T-helper 2 cell treated with Interferon-gamma antibody and Interleukin-4, amounts not matched to agents 5 μg/mL and 100 μg/mL, for 36 hours (primary cell): Measurements from ENCODE around the gene FAM193A.
"Not testable (repeated sequence)": the region's sequence is repeated elsewhere in the genome, so short reads cannot be mapped to it uniquely, and the experiment has no call there.

ENCODE experiments used
- DNase-seq: peaks from one replicate; pipeline ENCODE4 v3.0.0; 2021; ENCODE audit warnings: low spot score
- H3K27ac Mint-ChIP-seq: one replicate; pipeline ENCODE4 v1.8.0; 2021; ENCODE audit warnings: mild to moderate bottlenecking, mixed read lengths
- H3K27me3 Mint-ChIP-seq: one replicate; pipeline ENCODE4 v1.8.0; 2021; ENCODE audit warnings: low read depth, mixed read lengths
- H3K36me3 Mint-ChIP-seq: one replicate; pipeline ENCODE4 v1.8.0; 2021; ENCODE audit warnings: low read depth, mixed read lengths
- H3K4me1 Mint-ChIP-seq: one replicate; pipeline ENCODE4 v1.8.0; 2021; ENCODE audit warnings: low read depth, mixed read lengths
- H3K4me3 Mint-ChIP-seq: one replicate; pipeline ENCODE4 v1.8.0; 2022; ENCODE audit warnings: mild to moderate bottlenecking, moderate library complexity, mixed read lengths
- H3K9me3 Mint-ChIP-seq: one replicate; pipeline ENCODE4 v1.8.0; 2021; ENCODE audit warnings: mixed read lengths

FAM193A gene

DNA sequence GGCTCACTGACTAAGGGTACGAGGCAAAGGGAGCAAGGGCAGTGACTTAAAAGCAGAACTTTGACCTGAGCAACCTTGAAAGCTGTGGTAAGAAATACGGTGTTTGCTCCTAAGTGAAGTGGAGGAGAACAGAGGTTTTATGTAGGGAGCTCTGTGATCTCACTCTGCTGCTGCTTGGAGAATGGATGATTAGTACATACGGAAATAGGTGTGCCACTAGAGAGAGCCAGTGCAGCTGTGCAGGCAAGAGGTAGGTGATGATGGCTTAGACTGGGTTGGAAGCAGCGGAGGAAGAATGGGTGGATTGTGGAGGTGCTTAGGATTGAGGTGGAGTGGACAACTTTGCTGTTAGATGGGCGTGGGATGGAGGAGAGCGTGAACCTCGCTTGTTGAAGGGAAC lies 85.0 kb downstream of the FAM193A start:
- peaks cover 13% of the 10 kb centered on the region for H3K36me3 Mint-ChIP-seq
- no peak for DNase-seq
- H3K4me3 Mint-ChIP-seq: no peak overlapping the region
- H3K27me3 Mint-ChIP-seq: no peaks in the 10 kb centered on the region
- H3K27ac Mint-ChIP-seq: no peak overlapping the region
- no peaks in the 10 kb centered on the region for H3K9me3 Mint-ChIP-seq
- peaks cover 2% of the 10 kb centered on the region for H3K4me1 Mint-ChIP-seq

DNA sequence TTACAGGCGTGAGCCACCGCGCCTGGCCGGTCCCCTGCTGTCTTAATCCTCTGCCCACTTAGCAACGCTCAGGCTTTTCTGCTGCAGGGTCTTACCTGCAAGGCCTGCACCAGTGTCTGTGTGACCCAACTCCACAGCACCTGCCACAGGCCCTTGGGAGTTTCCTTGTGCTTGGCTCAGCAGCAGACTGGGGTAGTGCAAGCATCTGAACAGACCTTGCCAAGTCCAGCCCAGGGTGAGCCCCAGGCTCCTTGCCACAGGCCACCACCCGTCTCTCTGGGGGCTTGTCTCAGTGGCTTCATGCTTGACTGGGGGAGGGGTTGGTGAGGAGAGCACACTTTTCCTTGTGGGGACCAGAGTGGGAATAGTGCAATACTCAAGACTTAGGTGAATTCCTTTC lies 87.0 kb downstream of the FAM193A start:
- Mint-ChIP-seq H3K4me1 (peaks cover 2% of the 10 kb centered on the region), H3K27ac (no peak overlapping the region), H3K9me3 (no peaks in the 10 kb centered on the region), H3K36me3 (peaks cover 16% of the 10 kb centered on the region), H3K4me3 (no peak overlapping the region), H3K27me3 (no peaks in the 10 kb centered on the region)
- no peak for DNase-seq

- no peak overlapping the region for H3K4me3 Mint-ChIP-seq
- no peaks in the 10 kb centered on the region for H3K4me1 Mint-ChIP-seq
- peaks cover 18% of the 10 kb centered on the region for H3K36me3 Mint-ChIP-seq
- no peak for DNase-seq
- no peaks in the 10 kb centered on the region for H3K9me3 Mint-ChIP-seq
- no peak overlapping the region for H3K27ac Mint-ChIP-seq
- H3K27me3 Mint-ChIP-seq: no peaks in the 10 kb centered on the region
Observed at GRCh38 chr4:2624782-2625530, 88.5 kb downstream of the FAM193A start.

DNA sequence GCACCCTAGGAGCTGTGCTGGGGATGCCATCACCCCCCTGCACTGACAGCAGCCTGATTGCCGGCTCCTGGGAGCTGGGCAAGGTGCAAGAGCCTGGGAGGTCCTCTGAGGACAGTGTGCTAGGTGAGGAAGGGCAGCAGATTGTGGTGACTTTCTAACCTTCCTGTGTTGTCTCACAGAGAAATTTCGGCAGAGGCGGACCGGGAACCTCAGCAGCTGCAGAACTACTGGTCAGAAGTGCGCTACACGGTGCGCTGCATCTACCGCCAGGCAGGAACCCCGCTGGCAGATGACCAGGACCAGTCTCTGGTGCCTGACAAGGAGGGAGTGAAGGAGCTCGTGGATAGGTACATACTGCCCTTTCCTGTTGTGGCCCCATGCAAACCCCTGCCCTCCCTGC lies 89.8 kb downstream of the FAM193A start:
- H3K4me1 Mint-ChIP-seq: no peaks in the 10 kb centered on the region
- peaks cover 21% of the 10 kb centered on the region for H3K36me3 Mint-ChIP-seq
- DNase-seq: no peak
- no peaks in the 10 kb centered on the region for H3K27me3 Mint-ChIP-seq
- H3K9me3 Mint-ChIP-seq: no peaks in the 10 kb centered on the region
- no peak overlapping the region for H3K4me3 Mint-ChIP-seq
- H3K27ac Mint-ChIP-seq: no peak overlapping the region

DNA sequence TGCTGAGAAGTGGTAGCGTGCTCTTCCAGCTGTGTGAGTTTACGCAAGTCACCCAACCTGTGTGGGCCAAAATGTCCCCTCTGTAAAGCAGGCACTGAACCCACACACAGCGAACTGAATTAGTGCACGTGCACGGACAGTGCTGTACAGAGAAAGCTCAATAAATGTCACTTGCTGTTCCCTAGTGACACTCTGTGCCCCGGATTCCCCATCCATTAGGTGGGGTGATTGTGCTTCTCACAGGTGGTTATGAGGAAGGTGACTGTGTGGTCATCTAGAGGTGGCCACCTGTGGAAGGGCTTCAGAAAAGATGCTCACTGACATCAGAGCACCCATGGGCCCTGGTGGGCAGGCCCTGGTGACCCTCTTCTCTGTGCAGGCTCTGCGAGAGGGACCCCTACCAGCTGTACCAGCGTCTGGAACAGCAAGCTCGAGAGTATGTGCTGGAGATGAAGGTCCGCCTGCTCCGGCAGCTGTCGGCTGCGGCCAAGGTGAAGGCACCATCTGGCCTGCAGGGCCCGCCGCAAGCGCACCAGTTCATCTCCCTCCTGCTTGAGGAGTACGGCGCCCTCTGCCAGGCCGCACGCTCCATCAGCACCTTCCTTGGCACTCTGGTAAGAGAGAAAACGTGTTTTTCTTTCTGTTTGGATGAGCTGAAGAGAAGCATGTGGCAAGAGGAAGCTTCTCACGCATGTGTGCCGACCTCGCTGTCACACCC lies 94.3 kb downstream of the FAM193A start:
- Mint-ChIP-seq H3K27ac (no peak overlapping the region), H3K36me3 (peaks cover 23% of the 10 kb centered on the region), H3K4me1 (no peaks in the 10 kb centered on the region), H3K4me3 (no peak overlapping the region), H3K9me3 (no peaks in the 10 kb centered on the region), H3K27me3 (no peaks in the 10 kb centered on the region)
- DNase-seq: no peak

DNA sequence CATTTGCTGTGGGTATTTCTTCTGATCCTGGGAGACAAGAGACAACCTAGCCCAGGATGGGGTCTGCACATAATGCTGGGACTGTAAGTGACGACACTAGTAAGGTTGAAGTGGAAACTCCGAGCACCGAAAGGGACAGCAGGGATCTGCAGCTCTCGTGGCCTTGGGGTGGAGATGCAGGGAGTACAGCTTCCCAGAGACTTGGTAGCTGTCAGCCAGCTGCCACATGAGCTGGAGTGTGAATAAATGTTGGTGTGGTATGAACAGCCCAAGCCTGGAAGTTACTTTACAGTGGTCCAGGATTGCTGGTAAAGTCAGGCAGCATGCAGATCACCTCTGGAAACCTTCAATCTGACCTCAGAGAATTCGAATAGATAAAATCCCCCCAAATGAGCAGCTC lies 97.6 kb downstream of the FAM193A start:
- no peak for DNase-seq
- no peak overlapping the region for H3K27ac Mint-ChIP-seq
- H3K27me3 Mint-ChIP-seq: no peaks in the 10 kb centered on the region
- no peaks in the 10 kb centered on the region for H3K4me1 Mint-ChIP-seq
- no peak overlapping the region for H3K4me3 Mint-ChIP-seq
- peaks cover 23% of the 10 kb centered on the region for H3K36me3 Mint-ChIP-seq
- no peaks in the 10 kb centered on the region for H3K9me3 Mint-ChIP-seq

- no peak overlapping the region for H3K27ac Mint-ChIP-seq
- H3K36me3 Mint-ChIP-seq: peaks cover 25% of the 10 kb centered on the region
- DNase-seq: no peak
- no peaks in the 10 kb centered on the region for H3K27me3 Mint-ChIP-seq
- no peak overlapping the region for H3K4me3 Mint-ChIP-seq
- no peaks in the 10 kb centered on the region for H3K9me3 Mint-ChIP-seq
- no peaks in the 10 kb centered on the region for H3K4me1 Mint-ChIP-seq
Observed at GRCh38 chr4:2636331-2636730, 99.9 kb downstream of the FAM193A start.

GRCh38 chr4:2636994-2637393 lies 100.5 kb downstream of the FAM193A start:
- H3K36me3 Mint-ChIP-seq: peaks cover 25% of the 10 kb centered on the region
- H3K4me1 Mint-ChIP-seq, H3K4me3 Mint-ChIP-seq, H3K9me3 Mint-ChIP-seq, H3K27ac Mint-ChIP-seq, DNase-seq, H3K27me3 Mint-ChIP-seq: not testable (repeated sequence)

GRCh38 chr4:2637956-2638552 lies 101.6 kb downstream of the FAM193A start:
- Mint-ChIP-seq H3K4me3 (no peak overlapping the region), H3K27me3 (no peaks in the 10 kb centered on the region), H3K36me3 (peaks cover 30% of the 10 kb centered on the region), H3K9me3 (no peaks in the 10 kb centered on the region), H3K27ac (no peak overlapping the region), H3K4me1 (no peaks in the 10 kb centered on the region)
- no peak for DNase-seq

GRCh38 chr4:2638730-2639129 lies 102.3 kb downstream of the FAM193A start:
- no peaks in the 10 kb centered on the region for H3K4me1 Mint-ChIP-seq
- H3K4me3 Mint-ChIP-seq: no peak overlapping the region
- H3K36me3 Mint-ChIP-seq: peaks cover 31% of the 10 kb centered on the region
- no peaks in the 10 kb centered on the region for H3K27me3 Mint-ChIP-seq
- H3K27ac Mint-ChIP-seq: no peak overlapping the region
- H3K9me3 Mint-ChIP-seq: no peaks in the 10 kb centered on the region
- no peak for DNase-seq

DNA sequence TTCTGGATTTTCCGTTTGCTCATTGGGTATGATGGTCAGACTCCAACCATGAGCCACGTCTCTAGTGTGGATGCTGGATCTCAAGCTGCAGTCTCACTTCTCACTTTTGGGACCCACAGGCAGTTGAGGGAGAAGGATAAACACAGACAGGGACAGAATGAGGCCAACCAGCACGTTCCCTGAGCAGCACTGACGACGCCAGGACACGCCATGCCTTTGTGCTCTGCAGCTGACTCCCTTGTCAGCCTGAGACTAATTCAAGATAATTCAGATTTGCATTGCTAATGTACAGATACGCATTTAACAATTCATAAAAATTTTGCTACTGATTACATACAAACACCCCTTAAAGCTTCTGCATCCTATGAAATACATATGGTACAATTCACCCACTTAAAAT lies 106.5 kb downstream of the FAM193A start:
- Mint-ChIP-seq H3K4me3 (no peak overlapping the region), H3K36me3 (peaks cover 32% of the 10 kb centered on the region), H3K27me3 (no peaks in the 10 kb centered on the region), H3K9me3 (no peaks in the 10 kb centered on the region), H3K27ac (no peak overlapping the region), H3K4me1 (no peaks in the 10 kb centered on the region)
- no peak for DNase-seq

DNA sequence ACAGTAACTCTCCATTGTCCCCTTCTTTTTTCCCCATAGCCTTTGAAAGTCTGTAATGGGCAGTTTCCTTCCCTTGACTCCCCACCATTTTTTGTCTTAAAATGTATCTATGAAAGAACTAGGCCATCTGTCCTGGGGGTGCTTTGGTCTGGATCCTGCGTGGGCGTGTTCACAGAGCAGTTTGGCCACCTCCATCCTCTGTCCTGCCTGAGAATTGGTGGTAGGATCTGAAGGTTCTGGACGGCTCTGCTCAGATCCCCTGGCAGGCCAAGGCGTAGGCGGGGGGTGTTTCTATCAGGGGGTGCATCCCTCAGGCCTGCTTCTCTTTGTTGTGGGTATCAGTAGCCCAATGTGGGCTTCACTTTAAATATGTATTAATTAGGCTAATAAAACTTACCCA lies 107.1 kb downstream of the FAM193A start:
- Mint-ChIP-seq H3K4me1 (no peaks in the 10 kb centered on the region), H3K27me3 (no peaks in the 10 kb centered on the region), H3K27ac (no peak overlapping the region), H3K9me3 (no peaks in the 10 kb centered on the region), H3K36me3 (peaks cover 32% of the 10 kb centered on the region), H3K4me3 (no peak overlapping the region)
- DNase-seq: no peak

GRCh38 chr4:2646396-2647149 lies 110.1 kb downstream of the FAM193A start:
- no peaks in the 10 kb centered on the region for H3K9me3 Mint-ChIP-seq
- no peak overlapping the region for H3K4me3 Mint-ChIP-seq
- no peaks in the 10 kb centered on the region for H3K27me3 Mint-ChIP-seq
- peaks cover 5% of the 10 kb centered on the region for H3K4me1 Mint-ChIP-seq
- H3K36me3 Mint-ChIP-seq: peaks cover 35% of the 10 kb centered on the region
- H3K27ac Mint-ChIP-seq: no peak overlapping the region
- no peak for DNase-seq
